Right renal pelvis (tissue), 4 donors: Measurements from ENCODE around the gene NACC1. TPM values are rescaled to one million over a fixed set of nuclear protein-coding genes. Genes with fewer than 3 reads are reported as not detected.

Experiments
- DNase-seq, 4 donors: peaks; one replicate each; pipeline ENCODE4 v3.0.0-alpha.2; 2013; ENCODE audit warnings: low read depth in 4 of 4, low spot score in 3 of 4, missing footprints in 1 of 4
- polyA plus RNA-seq, 4 donors: library from polyadenylated mRNA; unstranded; fragments of 120-200 nt; gene quantifications; one replicate each; pipeline ENCODE4 v1.2.1, GENCODE V29; 2013; ENCODE audit not compliant: insufficient read length in 4 of 4

NACC1 gene
- polyA plus RNA-seq, 4 donors, result 23.5 to 34.5 (median 23.8) TPM

DNA sequence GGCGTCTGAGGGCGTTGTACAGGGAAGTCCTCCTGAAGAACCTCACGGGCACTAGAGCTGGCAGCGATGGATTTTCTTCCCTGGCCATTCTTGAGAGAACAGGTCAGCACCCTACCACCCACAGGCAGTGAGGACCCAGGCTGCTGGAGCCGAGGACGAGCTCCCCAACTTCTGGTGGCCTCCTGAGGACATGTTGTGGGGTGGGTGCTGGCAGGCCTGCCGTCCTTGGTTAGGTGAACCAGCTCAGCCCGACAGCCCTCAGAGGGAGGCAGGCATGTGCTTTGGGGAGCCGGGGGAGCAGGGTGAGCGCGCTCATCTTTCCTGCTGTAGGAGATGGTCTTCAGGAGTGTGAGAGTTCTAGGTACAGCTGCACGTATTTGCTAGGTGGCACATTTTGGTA lies 30.8 kb upstream of the NACC1 start:
- no peak for DNase-seq

DNA sequence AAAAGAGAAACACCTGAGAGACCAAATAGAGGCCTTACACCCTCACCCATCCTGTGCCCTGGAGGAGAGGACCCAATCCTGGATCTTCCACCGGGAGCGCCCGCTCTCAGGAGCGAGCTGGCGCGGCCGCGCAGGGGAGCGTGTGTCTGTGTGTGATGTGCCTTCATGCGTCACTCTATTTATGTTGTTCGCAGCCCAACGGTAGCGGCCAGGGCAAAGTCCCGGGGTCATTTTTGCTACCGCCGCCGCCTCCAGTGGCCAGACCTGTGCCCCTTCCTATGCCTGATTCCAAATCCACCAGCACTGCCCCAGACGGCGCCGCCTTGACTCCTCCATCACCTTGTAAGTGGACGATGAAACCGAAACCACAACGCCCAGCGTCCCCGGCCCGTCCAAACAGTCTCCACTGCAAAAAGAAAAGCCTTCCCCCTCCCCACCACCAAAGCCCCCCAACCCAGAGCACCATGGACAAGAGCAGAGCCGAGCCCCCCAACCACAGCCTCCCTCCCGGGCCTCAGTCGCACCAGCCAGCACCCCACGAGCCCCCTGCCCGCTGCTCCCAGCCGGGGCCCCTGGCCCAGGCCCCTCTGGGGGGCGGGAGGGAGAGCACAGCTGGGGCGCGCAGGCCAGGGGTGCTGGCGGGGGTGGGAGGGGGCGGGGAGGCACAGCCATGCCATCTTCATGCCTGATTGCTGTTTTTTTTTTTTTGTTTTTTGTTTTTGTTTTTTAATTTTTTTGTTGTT lies 30.1 kb upstream of the NACC1 start:
- no peak for DNase-seq

DNA sequence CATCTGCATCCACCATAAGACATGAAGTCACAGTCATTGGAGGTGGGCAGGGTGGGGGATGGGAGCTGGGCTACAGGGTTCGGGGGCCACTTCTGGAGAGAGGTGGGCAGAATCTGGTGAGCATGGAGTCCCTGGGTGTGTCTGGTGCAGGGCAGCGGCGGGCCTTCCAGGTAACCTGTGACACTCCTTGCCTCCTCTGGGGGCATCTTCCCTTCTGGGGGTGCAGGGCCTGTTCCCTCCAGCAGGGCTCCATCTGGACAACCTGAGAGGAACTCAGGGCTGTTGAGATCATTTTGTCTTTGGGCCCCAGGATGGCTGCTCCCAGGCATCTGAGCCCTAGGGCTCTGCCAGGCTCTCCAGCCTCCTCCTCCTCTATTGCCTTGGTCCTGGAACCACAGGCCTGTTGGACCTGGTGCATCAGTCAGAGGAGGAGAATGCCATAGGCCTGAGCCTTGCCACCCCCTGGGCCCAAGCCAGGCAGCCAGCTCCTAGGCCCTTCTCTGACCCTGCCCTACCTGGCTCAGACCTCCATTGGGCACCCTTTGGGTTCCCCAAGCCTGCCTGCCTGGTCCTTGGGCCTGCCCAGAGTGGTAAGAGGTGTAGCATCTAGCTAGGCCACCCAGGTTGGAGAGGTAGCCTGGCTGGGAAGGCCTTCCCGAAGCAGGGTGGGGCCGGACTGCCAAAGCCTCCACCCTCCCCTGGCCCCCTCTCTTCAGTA lies 28.8 kb upstream of the NACC1 start:
- DNase-seq, result no peak

DNA sequence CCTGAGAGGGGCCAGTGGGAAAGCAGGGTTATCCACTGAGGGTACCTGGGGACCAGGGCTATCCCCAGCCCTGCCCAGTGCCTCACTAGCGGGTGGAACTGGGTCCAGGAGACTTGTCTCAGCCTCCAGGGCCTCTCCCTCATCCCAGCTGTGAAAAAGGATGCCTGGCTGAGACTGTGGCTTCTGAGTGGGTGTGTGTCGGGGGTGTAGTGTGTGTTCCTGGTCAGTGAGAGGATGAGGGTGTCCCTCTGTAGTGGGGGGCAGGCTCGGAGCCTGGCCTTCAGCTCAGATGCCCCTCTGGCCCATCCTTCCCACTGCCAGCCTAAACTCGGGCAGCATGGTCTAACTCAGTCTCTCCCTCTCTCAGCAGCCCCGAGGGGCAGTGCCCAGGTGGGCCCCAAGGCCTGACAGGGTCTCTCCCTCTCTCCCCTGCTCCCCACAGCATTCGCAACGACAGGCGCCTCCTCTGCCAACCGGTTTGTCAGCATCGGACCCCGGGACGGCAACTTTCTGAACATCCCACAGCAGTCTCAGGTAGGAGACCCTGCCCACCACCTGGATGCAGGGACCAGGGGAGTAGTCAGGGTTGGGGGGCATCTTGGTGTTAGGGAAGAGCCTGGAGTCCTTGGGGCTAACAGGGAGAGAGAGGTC lies 28.1 kb upstream of the NACC1 start:
- no peak for DNase-seq

DNA sequence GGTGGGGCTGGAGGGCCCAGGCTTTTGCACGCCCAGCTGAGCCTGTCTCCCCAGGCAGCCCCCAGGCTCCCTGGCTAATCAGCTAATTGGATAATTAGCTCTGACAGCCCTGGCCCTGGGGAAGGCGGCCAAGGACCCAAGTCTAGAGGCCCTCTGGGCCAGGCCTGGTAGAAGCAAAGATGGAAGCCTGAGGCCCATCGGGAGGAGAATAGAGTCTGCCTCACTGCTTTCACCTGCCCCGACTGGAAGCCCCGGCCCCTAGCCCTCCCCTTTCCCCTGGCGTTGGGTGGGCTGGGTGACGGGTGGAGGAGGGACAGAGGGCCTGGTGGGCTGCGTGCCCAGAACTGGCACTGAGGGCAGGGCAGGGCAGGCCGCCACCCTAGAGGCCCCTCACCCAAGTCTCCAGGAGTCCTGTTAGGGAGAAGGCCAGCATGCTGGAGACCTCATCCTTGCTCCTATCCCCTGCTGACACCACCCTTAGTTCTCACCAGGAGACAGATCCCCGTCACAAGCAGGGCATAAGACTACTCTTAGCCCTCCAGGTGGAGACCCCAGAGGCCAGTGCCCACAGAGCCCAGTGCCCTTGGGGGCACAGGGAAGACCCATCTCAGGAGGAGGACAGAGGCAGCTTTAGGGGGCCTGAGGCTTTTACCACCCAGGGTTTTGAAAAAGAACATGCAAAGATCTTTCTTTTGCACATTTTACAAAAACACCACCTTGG lies 27.4 kb upstream of the NACC1 start:
- DNase-seq, result no peak

DNA sequence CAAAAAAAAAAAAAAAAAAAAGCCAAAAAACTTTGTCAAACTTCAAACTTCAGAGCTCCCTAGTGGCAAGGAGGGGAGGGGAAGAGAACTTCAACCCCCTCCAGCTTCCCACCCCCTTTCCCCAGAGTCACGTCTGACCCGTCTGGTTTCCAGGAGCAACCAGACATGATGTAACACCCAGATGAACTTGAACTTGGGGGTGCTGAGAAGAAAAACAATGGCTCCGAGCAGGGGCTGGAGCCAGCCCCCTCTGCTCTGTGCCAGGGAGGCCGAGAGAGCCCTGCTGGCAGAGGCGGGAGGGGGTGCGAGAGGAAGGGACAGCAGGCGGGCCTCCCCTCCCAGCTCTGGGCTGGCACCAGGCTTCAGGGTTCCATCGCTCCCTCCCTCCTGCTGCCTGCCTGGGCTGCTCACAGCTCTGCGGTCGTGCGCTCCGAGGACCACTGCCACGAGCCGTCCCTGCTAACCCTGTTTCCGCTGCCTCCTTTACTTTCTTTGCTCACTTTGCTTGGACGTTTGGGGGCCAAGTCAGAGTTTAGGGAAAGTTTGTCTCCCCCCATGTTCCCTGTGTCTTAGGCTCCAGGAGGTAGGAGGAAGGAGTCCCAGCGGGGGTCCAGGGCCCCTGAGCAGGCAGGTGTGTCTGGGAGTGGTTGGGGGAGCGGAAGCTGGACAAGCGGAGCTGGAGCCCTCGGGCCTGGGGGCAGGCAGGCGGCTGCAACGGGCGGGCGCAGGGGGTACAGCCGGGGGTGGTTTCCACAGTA lies 26.5 kb upstream of the NACC1 start:
- peak in 1 of 4 donors; percentile 61 for DNase-seq

DNA sequence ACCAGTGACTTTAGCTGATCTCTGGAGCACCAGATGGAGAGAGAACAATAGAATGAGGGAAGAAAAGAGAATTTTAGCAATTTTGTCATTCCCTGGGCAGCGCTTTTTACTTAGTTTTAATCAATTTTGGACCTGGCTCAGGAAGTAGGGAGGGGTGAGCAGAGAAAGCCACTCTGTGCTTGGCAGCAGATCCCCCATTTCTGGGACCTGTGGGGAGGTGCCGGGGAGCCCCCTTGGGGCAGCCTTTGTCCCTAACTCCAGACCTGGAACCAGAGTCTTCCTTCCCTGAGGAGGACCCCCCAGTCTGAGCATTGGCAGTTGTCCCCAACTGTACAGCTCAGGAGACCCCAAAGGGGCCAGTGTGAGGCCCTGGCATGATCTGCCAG lies 25.9 kb upstream of the NACC1 start:
- DNase-seq, result no peak

DNA sequence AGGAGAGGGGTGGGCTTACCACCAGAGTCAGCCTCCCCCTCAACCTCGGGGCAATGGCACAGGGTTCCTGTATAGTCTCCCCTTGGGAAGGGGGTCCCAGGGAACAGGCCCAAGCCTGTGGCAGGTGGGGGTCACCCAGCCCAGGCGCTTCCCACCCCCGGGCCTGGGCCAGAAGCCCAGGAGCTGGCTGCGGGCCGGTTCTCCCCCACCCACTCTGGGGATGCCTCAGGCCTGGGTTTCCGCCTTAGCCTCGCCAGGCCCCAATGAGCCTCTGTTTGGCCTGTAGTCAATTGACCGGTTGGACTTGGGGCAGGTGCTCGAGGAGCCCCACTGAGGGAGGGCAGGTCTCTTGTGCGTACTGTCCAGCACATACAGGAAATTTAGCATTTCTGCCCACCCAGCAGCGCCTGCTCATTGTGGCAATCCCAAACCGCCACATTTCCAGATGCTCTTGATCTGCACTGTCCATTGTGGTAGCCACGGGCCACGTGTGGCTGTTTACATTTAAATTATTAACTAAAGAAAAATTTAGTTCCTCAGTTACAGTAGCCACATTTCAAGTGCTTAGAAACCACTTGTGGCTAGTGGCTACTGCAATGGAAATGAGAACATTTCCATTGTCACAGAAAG lies 25.3 kb upstream of the NACC1 start:
- DNase-seq, result no peak

DNA sequence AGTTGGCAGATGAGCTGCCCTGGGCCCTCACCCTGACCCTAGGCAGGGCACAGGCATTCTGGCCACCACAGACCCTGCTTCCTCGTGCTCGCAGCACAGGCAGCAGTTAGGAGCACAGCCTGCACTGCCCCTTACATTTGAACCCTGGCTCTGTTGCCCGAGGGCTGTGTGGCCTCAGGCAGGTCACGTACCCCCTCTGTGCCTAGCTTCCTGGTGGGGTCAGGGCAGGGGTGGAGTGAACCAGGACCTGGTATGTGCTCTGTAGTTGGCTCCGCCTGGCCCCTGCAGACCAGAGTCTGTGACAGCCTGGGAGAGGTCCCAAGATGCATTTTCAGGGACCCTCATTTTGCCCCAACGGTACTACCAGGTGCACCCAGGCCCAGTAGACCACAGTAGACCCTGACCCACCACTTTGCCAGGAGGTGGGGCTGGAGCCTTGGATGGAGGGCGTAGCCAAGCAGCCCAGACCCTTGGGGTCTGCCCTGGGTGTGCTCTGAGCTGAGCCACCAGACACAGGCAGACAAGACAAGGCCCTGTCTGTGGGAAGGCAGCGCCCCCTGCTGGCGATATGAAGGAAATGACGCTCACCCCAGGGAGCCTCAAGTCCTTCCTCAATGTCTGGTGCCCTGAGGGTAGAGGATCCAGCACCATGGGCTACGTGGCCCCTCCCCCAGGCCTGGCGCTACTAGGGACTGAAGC lies 24.5 kb upstream of the NACC1 start:
- no peak for DNase-seq

DNA sequence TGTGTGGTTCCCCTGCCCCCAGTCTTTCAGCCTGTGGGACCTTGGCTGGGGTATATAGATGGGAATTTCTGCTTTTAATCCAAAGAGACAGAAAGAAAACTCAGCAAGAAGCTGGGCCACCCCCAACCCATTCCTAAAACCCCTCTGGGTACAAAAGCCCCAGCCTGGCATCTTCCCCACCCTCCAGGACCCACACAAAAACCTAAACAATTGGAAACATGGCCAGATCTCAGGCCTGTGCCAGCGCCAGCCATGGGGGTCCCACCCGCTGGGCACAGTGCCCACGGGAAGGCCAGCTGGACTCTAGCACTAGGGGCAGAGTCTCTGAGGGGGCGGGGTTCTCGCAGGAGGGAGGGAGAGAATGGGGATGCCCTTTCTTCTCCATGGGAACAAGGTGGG lies 24.0 kb upstream of the NACC1 start:
- DNase-seq, result no peak

DNA sequence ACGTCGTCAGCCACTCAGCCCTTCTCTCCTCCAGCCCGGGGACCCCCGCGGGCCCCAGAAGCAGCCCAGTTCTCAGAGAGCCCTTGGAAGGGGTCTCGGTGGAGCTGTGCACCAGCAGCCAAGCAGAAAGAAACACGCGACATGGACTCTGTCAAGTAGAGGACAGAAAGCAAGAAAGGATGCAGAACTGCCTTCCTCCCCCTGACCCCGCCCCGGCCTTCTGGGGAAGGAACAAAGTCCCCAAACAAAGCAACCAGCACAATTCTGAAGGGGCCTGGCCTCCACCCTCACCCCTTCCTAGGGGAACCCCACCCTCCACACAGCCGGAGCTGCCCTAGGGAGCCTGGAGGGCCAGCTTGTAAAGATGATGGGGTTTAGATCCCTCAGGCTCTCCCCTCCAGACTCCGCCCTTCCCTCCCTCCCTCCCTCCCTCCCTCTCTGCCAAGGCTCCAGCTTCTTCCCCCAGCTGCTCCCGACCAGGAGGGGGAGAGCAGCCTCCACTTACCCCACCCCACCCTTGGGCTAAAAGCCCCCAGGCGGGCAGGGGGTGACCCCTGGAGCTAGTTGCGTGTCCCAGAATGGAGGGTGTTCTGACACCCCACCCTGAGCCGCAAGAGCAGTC lies 23.2 kb upstream of the NACC1 start:
- DNase-seq, result no peak

DNA sequence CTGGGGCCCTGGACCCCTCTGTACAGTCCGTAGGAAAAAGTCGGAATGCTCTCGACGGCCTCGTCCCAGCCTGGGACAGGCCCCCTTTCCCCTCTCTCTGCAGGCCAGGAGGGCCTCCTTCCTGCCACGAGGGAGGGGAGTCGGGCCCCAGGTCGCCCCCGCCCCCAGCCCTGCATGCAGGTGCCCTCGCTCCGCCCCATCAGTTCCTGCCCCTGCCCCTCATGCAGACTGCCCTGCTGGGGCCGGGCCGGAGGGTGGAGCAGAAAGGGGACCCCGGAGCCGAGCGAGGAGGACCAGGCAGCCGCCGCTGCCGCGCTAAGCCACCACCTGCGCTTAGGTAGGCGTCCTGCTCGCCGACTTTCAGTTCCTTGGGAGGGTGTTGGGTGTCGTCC lies 22.7 kb upstream of the NACC1 start:
- DNase-seq, result no peak

DNA sequence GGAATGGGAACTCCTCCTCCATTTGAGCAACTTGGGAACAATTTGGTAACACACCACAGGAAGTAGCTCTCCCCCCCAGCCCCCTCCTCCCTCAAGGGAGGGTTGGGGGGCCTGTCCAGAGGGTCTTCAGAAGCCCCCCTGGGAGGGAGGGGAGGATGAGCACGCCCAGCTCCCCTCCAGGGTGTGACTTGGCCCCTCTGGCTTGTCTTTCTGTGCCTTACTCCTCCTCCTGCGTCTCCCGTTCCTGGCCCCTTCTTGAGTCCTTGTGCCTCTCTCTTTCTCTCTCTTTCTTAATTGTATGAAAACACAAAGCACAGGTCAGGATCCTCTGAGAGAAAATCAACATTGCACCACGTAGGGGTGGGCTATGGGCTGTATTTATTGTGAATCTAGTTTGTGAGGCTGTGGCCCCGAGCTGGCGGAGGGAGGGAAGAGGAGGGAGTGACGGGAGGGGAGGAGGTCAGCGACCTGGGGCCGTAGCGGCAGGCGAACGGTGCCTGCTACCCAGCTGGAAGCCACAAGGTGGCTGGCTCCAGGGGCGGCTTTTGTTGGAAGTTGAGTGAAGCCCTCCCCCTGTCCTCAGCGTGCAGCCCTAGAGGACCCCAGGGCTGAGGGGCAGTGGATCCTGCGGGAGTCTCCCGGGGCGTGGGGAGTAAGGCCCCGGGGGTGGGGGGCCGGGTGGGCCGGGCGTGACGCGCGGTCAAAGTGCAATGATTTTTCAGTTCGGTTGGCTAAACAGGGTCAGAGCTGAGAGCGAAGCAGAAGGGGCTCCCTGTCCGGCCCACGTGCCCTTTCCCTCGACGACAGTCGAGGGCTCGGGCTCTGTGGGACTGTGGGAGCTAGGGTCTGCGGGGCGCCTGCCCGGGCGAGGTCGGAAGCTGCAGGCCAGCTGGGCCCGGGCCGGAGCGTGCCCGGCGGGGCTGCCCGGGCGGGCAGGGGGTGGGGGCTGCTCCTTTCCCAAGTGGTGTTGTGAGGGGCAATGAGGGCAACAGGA lies 21.8 kb upstream of the NACC1 start:
- no peak for DNase-seq

DNA sequence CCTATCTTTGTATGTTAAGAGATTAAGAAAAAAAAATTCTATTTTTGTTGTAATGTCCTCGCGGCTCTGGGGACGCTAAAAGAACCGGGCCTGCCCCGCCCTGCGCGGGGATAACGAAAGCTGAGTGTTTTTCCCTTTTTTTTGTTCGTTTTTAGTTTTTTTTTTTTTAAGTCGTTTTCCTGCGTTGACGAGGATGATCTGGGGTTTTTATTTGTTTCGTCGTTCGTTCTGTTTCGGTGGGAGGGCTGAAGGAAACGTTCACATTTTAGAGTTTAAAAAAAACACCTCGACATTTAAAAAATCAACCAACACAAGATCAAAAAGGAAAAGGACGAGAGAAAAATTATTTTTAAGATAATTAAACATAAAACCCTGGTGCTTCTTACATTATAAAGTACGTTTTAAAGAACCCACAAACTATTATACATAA lies 21.0 kb upstream of the NACC1 start:
- no peak for DNase-seq

DNA sequence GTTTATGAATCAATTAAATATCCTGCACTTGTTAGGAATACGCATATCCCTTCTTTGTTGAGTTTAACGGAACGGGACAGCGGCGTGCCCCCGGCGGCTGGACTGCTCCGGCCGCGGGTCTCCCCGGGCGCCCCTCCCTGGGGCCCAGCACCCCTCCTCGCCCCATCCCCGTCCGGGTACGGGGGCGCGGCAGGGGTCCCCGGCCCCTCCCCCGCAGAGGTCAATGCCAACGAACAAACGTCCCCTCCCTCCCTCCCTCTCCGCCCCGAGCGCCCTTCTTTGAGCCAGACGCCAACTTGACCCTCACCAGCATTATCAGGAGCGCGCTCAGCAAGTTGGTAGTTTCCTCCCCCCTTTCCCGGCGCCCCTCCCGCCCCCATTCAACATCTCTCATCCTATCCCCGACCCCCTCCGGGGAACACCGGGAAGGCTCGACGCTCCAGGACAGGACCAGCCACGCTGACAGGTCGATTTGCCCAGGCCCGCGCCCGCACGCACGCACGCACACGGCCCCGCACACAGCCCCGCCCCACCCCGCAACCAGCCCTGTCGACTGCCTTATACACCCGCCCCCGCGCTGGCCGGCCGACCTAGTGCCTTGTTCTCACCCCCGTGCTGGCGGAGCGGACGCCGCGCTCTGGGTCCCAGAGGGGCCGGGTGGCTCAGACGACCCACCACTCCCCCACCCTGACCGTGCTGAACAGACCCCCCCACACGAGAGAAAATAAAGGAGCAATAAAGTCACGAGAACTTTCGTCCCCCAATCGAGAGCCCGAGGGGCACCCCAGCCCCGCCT lies 20.4 kb upstream of the NACC1 start:
- DNase-seq, result no peak

DNA sequence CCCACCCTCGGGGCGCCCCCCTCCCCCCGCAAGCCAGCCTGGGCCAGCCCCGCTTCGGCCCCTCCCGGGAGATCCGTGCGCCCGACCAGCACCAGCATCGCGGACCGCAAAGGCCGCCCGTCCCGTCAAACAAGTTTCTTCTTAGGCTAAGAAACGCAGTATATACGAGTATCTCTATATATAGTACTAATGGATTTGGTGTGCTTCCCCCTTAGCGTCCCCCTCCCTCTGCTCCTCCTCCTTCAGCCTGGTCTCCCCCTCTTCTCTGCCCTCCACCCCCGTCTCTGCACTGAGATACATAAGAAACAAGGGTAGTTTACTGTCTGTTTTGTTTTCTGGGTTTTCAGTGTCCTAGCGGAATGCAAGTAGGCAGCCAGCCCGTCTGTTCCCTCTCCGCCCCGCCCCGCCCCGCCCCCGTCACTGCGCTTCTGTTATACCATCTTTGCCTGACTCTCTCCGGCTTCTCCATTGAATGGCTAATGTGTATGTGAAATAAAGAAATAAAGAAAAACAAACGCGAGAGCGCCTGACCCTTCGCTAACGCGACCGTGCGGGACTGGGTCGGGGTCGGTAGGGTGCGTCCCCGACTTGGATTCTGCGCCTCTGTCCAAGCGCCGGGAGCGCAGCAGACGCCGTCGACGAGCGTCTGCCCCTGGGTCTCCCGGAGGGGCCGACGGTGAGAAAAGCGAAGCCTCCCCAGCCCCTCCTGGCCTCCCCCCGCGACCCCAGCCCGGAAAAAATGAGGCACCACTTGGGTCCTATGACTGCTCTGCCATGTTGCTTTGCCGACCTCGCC lies 19.6 kb upstream of the NACC1 start:
- no peak for DNase-seq
